ENCODE results near the gene PLCL1. TPM values are rescaled to one million over a fixed set of nuclear protein-coding genes. Genes with fewer than 3 reads are reported as not detected.

PLCL1 gene
- polyA plus RNA-seq, 1 of the 3 experiments (the other 2 are of a cell fraction), result 7.7 TPM

- H3K9me2 ChIP-seq, result no peaks in the 10 kb centered on the region; the same call in 1 of the 2 replicates
- no peaks in the 10 kb centered on the region for H3K36me3 ChIP-seq (replicated peaks in 1 of 2; ENCODE audit: control insufficient read depth in 1 of 2, insufficient read depth in 2 of 2, low read length in 1 of 2)
- peaks cover 16% of the 10 kb centered on the region; the same call in 1 of the 2 replicates for H3K79me2 ChIP-seq (ENCODE audit: insufficient read depth)
- no peak overlapping the region for H3K9ac ChIP-seq
- H3K9me3 ChIP-seq, result no peaks in the 10 kb centered on the region
- H3K27me3 ChIP-seq (ENCODE audit: insufficient read depth), result no peaks in the 10 kb centered on the region
- no peak overlapping the region for H3K27ac ChIP-seq (ENCODE audit: low read depth in 2 of 2, low read length in 1 of 2)
- no peak overlapping the region for H3K4me2 ChIP-seq
- no peak overlapping the region for H3K4me3 ChIP-seq (ENCODE audit: low read depth in 2 of 2, low read length in 1 of 2)
- no peak for DNase-seq
- H3F3A ChIP-seq (replicated peaks; ENCODE audit: insufficient read depth), result no peaks in the 10 kb centered on the region
- H2AFZ ChIP-seq (ENCODE audit: low read depth), result no peak overlapping the region
- ChIA-PET CTCF (interaction anchor here (0.6 kb wide), 1 partner anchor 513 kb away, joined by 3 read pairs; no protein-coding TSS in a partner anchor), POLR2A (no interaction called here)
- WGBS (ENCODE audit: low lambda C conversion rate), result 65% methylated on average over 4 of the region's 4 CpGs
- no peaks in the 10 kb centered on the region; the same call in 1 of the 2 replicates for H4K20me1 ChIP-seq (ENCODE audit: insufficient read depth)
- no peaks in the 10 kb centered on the region; a peak in 1 of 4 replicates for H3K4me1 ChIP-seq (ENCODE audit: control insufficient read depth in 1 of 2, insufficient read depth in 2 of 2, low read depth in 1 of 2, low read length in 1 of 2)
- TF ChIP-seq FOXJ3 (CRISPR knock-in tag; IDR thresholded peaks at IDR 0.05) (no peak), MEF2A (IDR thresholded peaks at IDR 0.05; ENCODE audit: borderline replicate concordance, low read depth) (no peak), RCOR1 (IDR thresholded peaks at IDR 0.05; ENCODE audit: low read length) (no peak), USF2 (IDR thresholded peaks at IDR 0.05; ENCODE audit: borderline replicate concordance, low read depth, low read length) (no peak), USF1 (IDR thresholded peaks at IDR 0.05; ENCODE audit: borderline replicate concordance, low read depth) (no peak), GABPA (IDR thresholded peaks at IDR 0.05; ENCODE audit: low read depth) (no peak), SIN3A (IDR thresholded peaks at IDR 0.05; ENCODE audit: borderline replicate concordance, low read depth, low read length) (no peak), EZH2phosphoT487 (IDR thresholded peaks at IDR 0.05; ENCODE audit: borderline replicate concordance, low read depth) (no peak), MXI1 (IDR thresholded peaks at IDR 0.05; ENCODE audit: low read depth, low read length) (no peak), PBX3 (IDR thresholded peaks at IDR 0.05) (no peak), IRF3 (IDR thresholded peaks at IDR 0.05; ENCODE audit: low read depth, low read length) (no peak), YY1 (IDR thresholded peaks at IDR 0.05; ENCODE audit: low read depth) (no peak)
Measured at GRCh38 chr2:197934261-197934933, 130.0 kb downstream of the PLCL1 start.

GRCh38 chr2:197934934-197935289 lies 130.5 kb downstream of the PLCL1 start:
- CTCF ChIA-PET, result no interaction called here
- no peak overlapping the region for H3K27ac ChIP-seq (ENCODE audit: low read depth in 2 of 2, low read length in 1 of 2)
- H3K9ac ChIP-seq, result no peak overlapping the region
- 74% methylated on average over 4 of the region's 4 CpGs for WGBS (ENCODE audit: low lambda C conversion rate)
- no peak for DNase-seq
- TF ChIP-seq NRF1 (IDR thresholded peaks at IDR 0.05; ENCODE audit: low read depth, low read length), result no peak
- TF ChIP-seq PBX3 (IDR thresholded peaks at IDR 0.05), result no peak
- no peak for TF ChIP-seq CHD2 (IDR thresholded peaks at IDR 0.05; ENCODE audit: low read length, partially characterized antibody)
- TF ChIP-seq CTCF (IDR thresholded peaks at IDR 0.05), result no peak
- no peaks in the 10 kb centered on the region; a peak in 1 of 4 replicates for H3K4me1 ChIP-seq (ENCODE audit: control insufficient read depth in 1 of 2, insufficient read depth in 2 of 2, low read depth in 1 of 2, low read length in 1 of 2)
- H3K4me3 ChIP-seq (ENCODE audit: low read depth in 2 of 2, low read length in 1 of 2), result no peak overlapping the region
- peaks cover 14% of the 10 kb centered on the region; the same call in 1 of the 2 replicates for H3K79me2 ChIP-seq (ENCODE audit: insufficient read depth)
- H3F3A ChIP-seq (replicated peaks; ENCODE audit: insufficient read depth), result no peaks in the 10 kb centered on the region
- H2AFZ ChIP-seq (ENCODE audit: low read depth), result no peak overlapping the region
- no peaks in the 10 kb centered on the region; the same call in 1 of the 2 replicates for H4K20me1 ChIP-seq (ENCODE audit: insufficient read depth)
- H3K27me3 ChIP-seq (ENCODE audit: insufficient read depth), result no peaks in the 10 kb centered on the region
- no peaks in the 10 kb centered on the region for H3K9me3 ChIP-seq
- no peak overlapping the region for H3K4me2 ChIP-seq
- no peaks in the 10 kb centered on the region for H3K36me3 ChIP-seq (replicated peaks in 1 of 2; ENCODE audit: control insufficient read depth in 1 of 2, insufficient read depth in 2 of 2, low read length in 1 of 2)
- POLR2A ChIA-PET, result no interaction called here
- no peaks in the 10 kb centered on the region; the same call in 1 of the 2 replicates for H3K9me2 ChIP-seq

Measured in SK-N-SH (cell line).